K562 (cell line): ENCODE results near the gene RUNX1. TPM values are rescaled to one million over a fixed set of nuclear protein-coding genes. Genes with fewer than 3 reads are reported as not detected.
A peak's percentile ranks its signal among the peaks of the same experiment; 100 is the strongest.

ENCODE experiments used
- EWSR1 ChIP-seq: fragments of 450-650 bp; IDR thresholded peaks from 2 replicates; pipeline ENCODE4 v1.6.1; 2018; ENCODE audit warnings: borderline replicate concordance, mild to moderate bottlenecking, low read depth, moderate library complexity; ENCODE audit not compliant: partially characterized antibody
- MXI1 ChIP-seq: IDR thresholded peaks from 2 replicates; pipeline ENCODE4 v1.6.1; 2011; ENCODE audit warnings: low read depth, mild to moderate bottlenecking, improper control_type of control experiment, low read length
- NCOR1 ChIP-seq: fragments of 450-650 bp; IDR thresholded peaks from 2 replicates; pipeline ENCODE4 v1.6.1; 2016; ENCODE audit warnings: mild to moderate bottlenecking, moderate library complexity
- TBL1XR1 ChIP-seq, 2 experiments: IDR thresholded peaks; 2 replicates each; pipeline ENCODE4 v1.6.1; 2012; ENCODE audit warnings: improper control_type of control experiment in 2 of 2, low read length in 2 of 2, mild to moderate bottlenecking in 1 of 2
- ZC3H8 ChIP-seq: fragments of 450-650 bp; IDR thresholded peaks from 2 replicates; pipeline ENCODE4 v1.6.1; 2017
- ZFP30 ChIP-seq: fragments of 250-450 bp; sonication (Bioruptor Pico); IDR thresholded peaks from 2 replicates; pipeline ENCODE4 v1.8.0; 2022; ENCODE audit warnings: moderate library complexity, mild to moderate bottlenecking, inconsistent platforms, borderline replicate concordance
- ZNF175 ChIP-seq: fragments of 200-800 bp; sonication (Bioruptor generic); IDR thresholded peaks from 2 replicates; pipeline ENCODE4 v1.6.1; 2016; ENCODE audit warnings: low read depth, mild to moderate bottlenecking, missing genetic modification characterization, missing compliant biosample characterization
- ZNF311 ChIP-seq: fragments of 250-450 bp; sonication (Bioruptor Pico); IDR thresholded peaks from 2 replicates; pipeline ENCODE4 v1.4.0; 2020; ENCODE audit warnings: mild to moderate bottlenecking, moderate library complexity
- ZNF699 ChIP-seq: fragments of 250-450 bp; sonication (Bioruptor Pico); IDR thresholded peaks from 2 replicates; pipeline ENCODE4 v1.8.0; 2021; ENCODE audit warnings: mild to moderate bottlenecking, moderate library complexity; ENCODE audit not compliant: insufficient replicate concordance
- polyA plus RNA-seq, 8 experiments: library from polyadenylated mRNA; depleted of rRNA in 4 of 8; stranded (reverse) in 5 of 8; unstranded in 3 of 8; fragments of >200 nt; fragmentation: Nextera tagmentation in 2 of 8; fragmentation: Illumina TruSeq in 1 of 8; extraction: Ambion mirVana in 2 of 8; extraction: Trizol in 1 of 8; gene quantifications; 2 replicates each; pipeline versions ENCODE4 v1.2.1 to v1.2.3, GENCODE V29; 2011 to 2014; ENCODE audit warnings: inconsistent platforms in 1 of 8, missing spikeins in 1 of 8
- total RNA-seq, 7 experiments: library from RNA; depleted of rRNA in 6 of 7; stranded (reverse); fragments of >200 nt in 6 of 7; fragmentation: Illumina TruSeq in 2 of 7; extraction: Trizol in 2 of 7; gene quantifications; 2 replicates each; pipeline versions ENCODE4 v1.2.1 to v1.2.3, GENCODE V29; 2011 to 2021; ENCODE audit warnings: low replicate concordance in 1 of 7
- TF ChIP-seq, protein P1 (sequence below): fragments of 450-650 bp; IDR thresholded peaks from 2 replicates; pipeline ENCODE4 v1.6.1; 2017; ENCODE audit warnings: antibody characterized with exemption, mild to moderate bottlenecking
- TF ChIP-seq, protein P2 (sequence below): sonication (generic); formaldehyde crosslinking; IDR thresholded peaks from 2 replicates; pipeline ENCODE4 v1.8.0; 2022; ENCODE audit warnings: mild to moderate bottlenecking, missing genetic modification reagents
- TF ChIP-seq, protein P3 (sequence below): fragments of 250-450 bp; sonication (Bioruptor Pico); IDR thresholded peaks from 2 replicates; pipeline ENCODE4 v1.8.0; 2022; ENCODE audit warnings: moderate library complexity, mild to moderate bottlenecking, inconsistent platforms
- TF ChIP-seq, protein P4 (sequence below): IDR thresholded peaks from 2 replicates; pipeline ENCODE4 v1.6.1; 2012; ENCODE audit warnings: low read depth, low read length, improper control_type of control experiment, borderline replicate concordance
- TF ChIP-seq, protein P5 (sequence below): fragments of 450-650 bp; IDR thresholded peaks from 2 replicates; pipeline ENCODE4 v1.7.1; 2018; ENCODE audit warnings: mild to moderate bottlenecking, low read depth; ENCODE audit not compliant: partially characterized antibody
- TF ChIP-seq, protein P6 (sequence below): fragments of 250-450 bp; sonication (Bioruptor Pico); IDR thresholded peaks from 2 replicates; pipeline ENCODE4 v1.9.0; 2021; ENCODE audit warnings: mild to moderate bottlenecking

RUNX1 gene
- total and polyA plus RNA-seq, 9 of the 15 experiments (the other 6 are each of a cell fraction or from before 2014, with no cell fraction given): 2.2 to 68.6 (median 17.8) TPM

DNA sequence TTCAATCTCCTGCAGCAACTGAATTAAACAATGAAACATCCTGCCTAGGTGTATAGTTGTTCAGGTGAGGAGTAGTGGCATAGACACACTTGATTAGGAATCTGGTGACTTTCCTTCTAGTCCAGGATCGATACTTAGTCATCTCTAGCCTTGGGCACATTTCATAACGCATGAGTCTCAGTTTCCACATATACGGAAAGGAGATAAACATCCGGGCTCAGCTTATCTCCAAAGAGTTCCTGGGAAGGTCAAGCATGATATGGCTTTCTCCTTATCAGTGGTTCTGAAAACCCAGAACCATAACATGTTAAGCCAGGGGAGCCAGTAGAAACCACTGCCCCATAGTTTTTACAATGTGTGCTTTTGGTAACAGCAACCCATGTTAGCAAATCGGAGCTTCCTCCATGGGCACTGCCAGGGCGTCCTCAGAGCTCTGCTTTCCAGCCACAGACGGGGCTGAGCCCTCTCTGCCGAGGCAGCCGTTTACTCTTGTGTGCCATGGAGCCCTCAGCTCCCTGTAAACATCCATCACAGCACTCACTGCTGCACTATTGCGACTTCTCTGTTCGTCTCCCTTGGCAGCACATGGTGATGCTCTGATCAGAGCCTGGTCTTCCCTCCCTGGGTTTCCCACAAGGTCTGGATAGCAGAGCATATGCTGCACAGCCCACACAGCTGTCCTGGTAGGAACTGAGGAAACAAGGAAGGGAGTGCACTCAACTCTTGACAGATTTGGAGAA lies 34.6 kb downstream of the RUNX1 start (continued):
- TF ChIP-seq, protein P1, sequence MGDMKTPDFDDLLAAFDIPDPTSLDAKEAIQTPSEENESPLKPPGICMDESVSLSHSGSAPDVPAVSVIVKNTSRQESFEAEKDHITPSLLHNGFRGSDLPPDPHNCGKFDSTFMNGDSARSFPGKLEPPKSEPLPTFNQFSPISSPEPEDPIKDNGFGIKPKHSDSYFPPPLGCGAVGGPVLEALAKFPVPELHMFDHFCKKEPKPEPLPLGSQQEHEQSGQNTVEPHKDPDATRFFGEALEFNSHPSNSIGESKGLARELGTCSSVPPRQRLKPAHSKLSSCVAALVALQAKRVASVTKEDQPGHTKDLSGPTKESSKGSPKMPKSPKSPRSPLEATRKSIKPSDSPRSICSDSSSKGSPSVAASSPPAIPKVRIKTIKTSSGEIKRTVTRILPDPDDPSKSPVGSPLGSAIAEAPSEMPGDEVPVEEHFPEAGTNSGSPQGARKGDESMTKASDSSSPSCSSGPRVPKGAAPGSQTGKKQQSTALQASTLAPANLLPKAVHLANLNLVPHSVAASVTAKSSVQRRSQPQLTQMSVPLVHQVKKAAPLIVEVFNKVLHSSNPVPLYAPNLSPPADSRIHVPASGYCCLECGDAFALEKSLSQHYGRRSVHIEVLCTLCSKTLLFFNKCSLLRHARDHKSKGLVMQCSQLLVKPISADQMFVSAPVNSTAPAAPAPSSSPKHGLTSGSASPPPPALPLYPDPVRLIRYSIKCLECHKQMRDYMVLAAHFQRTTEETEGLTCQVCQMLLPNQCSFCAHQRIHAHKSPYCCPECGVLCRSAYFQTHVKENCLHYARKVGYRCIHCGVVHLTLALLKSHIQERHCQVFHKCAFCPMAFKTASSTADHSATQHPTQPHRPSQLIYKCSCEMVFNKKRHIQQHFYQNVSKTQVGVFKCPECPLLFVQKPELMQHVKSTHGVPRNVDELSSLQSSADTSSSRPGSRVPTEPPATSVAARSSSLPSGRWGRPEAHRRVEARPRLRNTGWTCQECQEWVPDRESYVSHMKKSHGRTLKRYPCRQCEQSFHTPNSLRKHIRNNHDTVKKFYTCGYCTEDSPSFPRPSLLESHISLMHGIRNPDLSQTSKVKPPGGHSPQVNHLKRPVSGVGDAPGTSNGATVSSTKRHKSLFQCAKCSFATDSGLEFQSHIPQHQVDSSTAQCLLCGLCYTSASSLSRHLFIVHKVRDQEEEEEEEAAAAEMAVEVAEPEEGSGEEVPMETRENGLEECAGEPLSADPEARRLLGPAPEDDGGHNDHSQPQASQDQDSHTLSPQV: 0 out of 2 replicates have a peak, but pooled peaks have one; percentile 18
- TF ChIP-seq, protein P2, sequence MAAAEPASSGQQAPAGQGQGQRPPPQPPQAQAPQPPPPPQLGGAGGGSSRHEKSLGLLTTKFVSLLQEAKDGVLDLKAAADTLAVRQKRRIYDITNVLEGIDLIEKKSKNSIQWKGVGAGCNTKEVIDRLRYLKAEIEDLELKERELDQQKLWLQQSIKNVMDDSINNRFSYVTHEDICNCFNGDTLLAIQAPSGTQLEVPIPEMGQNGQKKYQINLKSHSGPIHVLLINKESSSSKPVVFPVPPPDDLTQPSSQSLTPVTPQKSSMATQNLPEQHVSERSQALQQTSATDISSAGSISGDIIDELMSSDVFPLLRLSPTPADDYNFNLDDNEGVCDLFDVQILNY (CRISPR knock-in tag): no peak
- TF ChIP-seq ZC3H8: no peak
- no peak for TF ChIP-seq ZNF699 (CRISPR knock-in tag)
- no peak for TF ChIP-seq ZFP30 (CRISPR knock-in tag)
- TF ChIP-seq, protein P3, sequence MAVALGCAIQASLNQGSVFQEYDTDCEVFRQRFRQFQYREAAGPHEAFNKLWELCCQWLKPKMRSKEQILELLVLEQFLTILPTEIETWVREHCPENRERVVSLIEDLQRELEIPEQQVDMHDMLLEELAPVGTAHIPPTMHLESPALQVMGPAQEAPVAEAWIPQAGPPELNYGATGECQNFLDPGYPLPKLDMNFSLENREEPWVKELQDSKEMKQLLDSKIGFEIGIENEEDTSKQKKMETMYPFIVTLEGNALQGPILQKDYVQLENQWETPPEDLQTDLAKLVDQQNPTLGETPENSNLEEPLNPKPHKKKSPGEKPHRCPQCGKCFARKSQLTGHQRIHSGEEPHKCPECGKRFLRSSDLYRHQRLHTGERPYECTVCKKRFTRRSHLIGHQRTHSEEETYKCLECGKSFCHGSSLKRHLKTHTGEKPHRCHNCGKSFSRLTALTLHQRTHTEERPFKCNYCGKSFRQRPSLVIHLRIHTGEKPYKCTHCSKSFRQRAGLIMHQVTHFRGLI: peak; percentile 58
- TF ChIP-seq, protein P4, sequence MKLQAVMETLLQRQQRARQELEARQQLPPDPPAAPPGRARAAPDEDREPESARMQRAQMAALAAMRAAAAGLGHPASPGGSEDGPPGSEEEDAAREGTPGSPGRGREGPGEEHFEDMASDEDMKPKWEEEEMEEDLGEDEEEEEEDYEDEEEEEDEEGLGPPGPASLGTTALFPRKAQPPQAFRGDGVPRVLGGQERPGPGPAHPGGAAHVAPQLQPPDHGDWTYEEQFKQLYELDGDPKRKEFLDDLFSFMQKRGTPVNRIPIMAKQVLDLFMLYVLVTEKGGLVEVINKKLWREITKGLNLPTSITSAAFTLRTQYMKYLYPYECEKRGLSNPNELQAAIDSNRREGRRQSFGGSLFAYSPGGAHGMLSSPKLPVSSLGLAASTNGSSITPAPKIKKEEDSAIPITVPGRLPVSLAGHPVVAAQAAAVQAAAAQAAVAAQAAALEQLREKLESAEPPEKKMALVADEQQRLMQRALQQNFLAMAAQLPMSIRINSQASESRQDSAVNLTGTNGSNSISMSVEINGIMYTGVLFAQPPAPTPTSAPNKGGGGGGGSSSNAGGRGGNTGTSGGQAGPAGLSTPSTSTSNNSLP: no peak
- TF ChIP-seq, protein P5, sequence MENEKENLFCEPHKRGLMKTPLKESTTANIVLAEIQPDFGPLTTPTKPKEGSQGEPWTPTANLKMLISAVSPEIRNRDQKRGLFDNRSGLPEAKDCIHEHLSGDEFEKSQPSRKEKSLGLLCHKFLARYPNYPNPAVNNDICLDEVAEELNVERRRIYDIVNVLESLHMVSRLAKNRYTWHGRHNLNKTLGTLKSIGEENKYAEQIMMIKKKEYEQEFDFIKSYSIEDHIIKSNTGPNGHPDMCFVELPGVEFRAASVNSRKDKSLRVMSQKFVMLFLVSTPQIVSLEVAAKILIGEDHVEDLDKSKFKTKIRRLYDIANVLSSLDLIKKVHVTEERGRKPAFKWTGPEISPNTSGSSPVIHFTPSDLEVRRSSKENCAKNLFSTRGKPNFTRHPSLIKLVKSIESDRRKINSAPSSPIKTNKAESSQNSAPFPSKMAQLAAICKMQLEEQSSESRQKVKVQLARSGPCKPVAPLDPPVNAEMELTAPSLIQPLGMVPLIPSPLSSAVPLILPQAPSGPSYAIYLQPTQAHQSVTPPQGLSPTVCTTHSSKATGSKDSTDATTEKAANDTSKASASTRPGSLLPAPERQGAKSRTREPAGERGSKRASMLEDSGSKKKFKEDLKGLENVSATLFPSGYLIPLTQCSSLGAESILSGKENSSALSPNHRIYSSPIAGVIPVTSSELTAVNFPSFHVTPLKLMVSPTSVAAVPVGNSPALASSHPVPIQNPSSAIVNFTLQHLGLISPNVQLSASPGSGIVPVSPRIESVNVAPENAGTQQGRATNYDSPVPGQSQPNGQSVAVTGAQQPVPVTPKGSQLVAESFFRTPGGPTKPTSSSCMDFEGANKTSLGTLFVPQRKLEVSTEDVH: no peak
- peak; percentile 74; the same call in 1 of the 2 replicates for TF ChIP-seq ZNF311 (CRISPR knock-in tag)
- no peak for TF ChIP-seq MXI1
- no peak for TF ChIP-seq EWSR1
- TF ChIP-seq ZNF175 (CRISPR knock-in tag): no peak
- TF ChIP-seq, protein P6, sequence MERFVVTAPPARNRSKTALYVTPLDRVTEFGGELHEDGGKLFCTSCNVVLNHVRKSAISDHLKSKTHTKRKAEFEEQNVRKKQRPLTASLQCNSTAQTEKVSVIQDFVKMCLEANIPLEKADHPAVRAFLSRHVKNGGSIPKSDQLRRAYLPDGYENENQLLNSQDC (CRISPR knock-in tag): no peak
- TF ChIP-seq NCOR1: peak; percentile 39; the same call in 1 of the 2 replicates
- TF ChIP-seq TBL1XR1 (IDR thresholded peaks at IDR 0.05; ENCODE audit: low read length in 2 of 2): peak in 1 of 2 experiments; percentile 70; a peak in 2 of 4 replicates
